Myocyte (in vitro differentiated cells): ENCODE measurements around the gene PADI3. TPM values are rescaled to one million over a fixed set of nuclear protein-coding genes. Genes with fewer than 3 reads are reported as not detected.
A peak's percentile ranks its signal among the peaks of the same experiment; 100 is the strongest.
"Not testable (repeated sequence)": the region's sequence is repeated elsewhere in the genome, so short reads cannot be mapped to it uniquely, and the experiment has no call there.

Source experiments
- DNase-seq: peaks from one replicate; pipeline ENCODE4 v3.0.0-alpha.2; 2012; ENCODE audit warnings: low read depth
- total RNA-seq: library from RNA; depleted of rRNA; stranded (reverse); fragments of >200 nt; gene quantifications from 2 replicates; pipeline ENCODE4 v1.2.3, GENCODE V29; 2014

PADI3 gene
- total RNA-seq, 1 donor from 2014 or later = not detected

DNA sequence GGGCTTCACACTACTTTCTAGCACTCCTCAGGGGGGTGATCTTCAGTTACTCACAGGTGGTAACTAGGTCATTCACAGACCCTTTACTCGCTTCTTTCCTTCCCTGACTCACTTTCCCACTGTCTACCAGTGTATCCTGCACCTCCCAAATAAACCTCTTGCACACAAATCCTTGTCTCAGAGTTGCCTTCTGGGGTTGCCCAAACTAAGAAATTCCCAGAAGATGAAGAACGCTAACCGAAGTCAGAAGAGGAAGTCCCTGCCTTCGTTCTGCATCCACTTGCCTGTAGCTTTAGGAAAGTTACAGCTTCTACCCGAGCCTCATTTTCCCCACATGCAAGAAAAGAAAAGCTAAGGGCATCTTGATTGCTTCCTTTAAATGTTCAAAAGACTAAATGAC lies 47.2 kb downstream of the PADI3 start:
- no peak for DNase-seq

DNA sequence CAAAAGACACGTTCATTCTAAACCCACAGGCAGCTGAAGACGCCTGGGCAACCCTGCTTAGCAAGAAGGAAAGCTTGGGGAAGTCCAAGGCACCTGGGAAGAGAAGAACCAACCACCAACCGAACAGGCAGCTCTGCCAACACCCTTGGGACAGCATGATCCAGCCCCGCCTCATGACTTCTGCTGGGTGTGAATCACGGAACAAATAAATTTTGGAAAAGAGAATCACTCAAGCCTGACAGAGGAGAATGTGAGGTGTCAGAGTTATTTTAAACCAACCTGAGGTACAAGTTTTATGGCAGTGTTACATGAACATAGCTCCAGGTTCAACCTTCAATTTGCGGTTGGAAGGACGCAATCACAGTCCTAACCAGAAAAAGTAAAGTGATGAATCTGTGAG lies 49.1 kb downstream of the PADI3 start:
- DNase-seq = no peak

DNA sequence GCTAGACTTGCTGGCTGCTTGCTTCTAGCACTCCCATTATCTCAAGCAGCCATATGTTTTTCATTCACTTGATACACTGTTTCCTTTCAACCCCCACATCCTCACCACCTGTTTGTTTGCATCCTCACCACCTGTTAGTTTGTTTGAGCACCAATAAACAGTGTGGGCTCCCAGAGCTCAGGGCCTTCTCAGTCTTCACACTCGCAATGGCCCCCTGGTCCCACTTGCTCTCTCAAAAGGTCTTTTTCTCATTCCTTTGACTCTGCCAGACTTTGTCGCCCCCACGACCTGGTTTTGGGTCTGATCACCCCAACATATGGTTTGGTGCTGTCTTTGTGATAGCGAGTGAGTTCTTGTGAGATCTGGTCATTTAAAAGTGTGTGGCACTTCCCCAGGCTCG lies 52.9 kb downstream of the PADI3 start:
- DNase-seq = no peak

DNA sequence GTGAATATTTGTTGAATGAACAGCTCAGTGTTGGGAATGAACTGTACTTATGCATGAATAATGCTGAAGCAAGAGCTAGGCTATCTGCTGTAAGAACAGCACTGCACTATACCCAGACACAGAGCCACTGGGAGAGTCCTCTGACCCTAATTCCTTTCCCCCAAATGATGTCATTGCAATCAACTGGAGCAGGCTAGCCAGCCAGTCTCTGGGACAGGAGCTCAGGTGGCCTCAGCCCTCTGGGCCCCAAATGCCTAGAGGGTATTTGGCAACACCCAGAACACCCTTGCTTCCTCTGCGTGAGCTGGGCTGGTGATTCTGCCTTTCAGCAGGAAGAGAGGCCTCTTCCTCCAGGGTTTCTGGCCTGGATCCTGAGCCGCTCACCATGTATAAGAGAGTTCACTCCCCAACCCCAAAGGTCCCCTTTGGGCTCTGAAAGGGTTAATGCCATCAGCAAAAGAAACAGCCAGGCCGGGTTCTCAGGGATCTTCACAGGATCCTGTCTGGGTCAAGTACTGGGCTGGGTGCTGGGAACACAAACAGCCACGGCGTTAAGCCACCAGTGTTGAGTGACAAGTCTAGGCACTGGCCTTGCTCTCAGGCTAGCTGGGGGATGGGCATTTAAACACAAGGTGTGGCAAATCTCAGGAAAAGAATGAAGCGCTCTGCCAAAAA lies 55.4 kb downstream of the PADI3 start:
- DNase-seq = no peak

DNA sequence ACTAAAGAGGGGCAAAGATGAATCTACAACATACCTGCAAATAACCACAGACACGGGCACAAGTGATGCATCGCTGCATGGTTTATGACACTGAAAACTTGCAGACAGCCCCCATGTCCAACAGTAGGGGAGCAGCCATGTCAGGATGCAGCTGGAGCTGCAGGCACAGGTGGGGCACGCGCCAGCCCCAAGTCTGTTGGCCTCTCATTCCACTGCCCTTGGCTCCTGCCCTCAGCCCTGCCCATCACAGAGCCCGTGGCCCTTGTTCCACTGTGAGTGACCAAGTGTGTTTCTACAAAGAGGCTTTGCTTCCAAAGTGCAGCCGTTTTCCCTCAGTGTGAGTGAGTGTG lies 55.9 kb downstream of the PADI3 start:
- no peak for DNase-seq

DNA sequence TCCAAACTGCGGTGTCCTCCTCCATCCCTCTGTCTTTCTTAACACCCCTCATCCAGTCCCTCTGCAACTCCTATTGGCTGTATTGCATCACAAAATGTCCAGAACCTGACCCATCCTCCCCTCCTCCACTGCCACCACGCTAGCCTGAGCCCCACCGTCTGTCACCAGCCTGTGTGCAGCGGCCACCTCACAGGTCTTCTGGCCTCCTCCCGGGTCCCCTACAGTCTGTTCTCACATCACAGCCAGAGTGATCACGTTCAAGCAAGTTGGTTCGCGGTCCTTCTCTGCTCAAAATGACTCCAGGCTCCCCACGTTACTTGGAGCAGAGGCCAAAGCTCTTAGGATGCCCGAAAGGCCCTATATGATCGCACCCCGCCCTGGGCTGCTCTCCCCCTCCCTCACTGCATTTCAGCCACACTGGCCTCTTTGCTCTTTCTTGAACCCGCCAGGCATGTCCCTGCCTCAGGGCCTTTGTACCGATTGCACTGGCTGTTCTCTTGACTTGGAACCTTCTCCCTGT lies 56.7 kb downstream of the PADI3 start:
- DNase-seq = no peak

DNA sequence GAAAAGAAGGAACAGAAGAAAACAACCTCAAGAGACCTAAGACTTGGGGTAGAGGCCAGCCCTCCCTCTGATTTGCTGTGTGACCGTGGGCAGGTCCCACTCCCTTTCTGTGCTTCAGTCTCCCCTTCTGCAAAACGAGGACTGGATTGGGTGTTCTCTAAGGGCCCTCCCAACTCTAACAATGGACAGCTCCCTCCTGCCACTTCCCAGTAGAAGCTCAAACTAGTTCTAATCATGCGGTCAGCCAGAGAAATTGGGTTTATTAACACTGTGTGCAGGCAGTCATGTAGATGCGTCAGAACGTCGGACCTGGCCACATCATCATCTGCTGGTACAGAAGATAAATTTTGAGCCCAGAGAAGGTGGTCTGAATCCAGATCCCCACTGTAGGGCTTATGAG lies 57.5 kb downstream of the PADI3 start:
- DNase-seq = no peak

DNA sequence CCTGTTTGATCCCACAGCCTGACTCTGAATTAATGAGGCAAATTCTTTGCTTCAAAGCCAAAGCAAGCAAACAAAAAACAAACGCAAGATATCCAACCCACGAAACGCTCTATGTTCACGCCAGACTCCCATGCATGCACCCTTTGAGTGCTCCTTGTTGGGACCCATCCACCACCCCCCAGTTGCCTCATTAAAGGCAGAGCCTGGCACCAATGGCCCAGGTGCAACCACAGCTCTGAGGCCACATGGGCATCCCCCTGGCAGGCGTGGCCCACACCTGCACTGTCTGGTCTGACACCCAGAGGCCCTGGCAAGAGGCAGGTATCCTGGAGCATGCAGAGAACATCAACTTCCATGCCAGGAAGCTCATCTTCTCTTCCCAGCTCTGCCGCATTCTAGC lies 58.0 kb downstream of the PADI3 start:
- DNase-seq = no peak

DNA sequence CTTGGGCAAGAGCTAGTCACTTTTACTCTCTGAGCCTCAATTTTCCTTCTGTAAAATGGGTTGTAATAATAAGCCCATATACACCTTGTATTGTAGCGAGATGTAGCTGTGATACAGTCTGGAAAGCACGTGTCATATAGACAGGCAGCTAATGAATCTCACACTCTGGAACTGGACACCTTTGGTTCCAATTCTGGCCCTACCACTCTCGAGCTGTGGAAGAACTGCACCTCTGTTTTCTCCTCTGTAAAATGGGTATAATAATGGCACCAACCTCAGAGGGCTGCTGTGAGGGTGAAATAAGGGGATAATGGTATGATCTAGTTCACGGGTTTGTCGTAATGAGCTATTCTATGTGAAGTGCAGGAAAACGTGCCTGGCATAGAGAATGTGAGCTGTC lies 58.4 kb downstream of the PADI3 start:
- DNase-seq = no peak

DNA sequence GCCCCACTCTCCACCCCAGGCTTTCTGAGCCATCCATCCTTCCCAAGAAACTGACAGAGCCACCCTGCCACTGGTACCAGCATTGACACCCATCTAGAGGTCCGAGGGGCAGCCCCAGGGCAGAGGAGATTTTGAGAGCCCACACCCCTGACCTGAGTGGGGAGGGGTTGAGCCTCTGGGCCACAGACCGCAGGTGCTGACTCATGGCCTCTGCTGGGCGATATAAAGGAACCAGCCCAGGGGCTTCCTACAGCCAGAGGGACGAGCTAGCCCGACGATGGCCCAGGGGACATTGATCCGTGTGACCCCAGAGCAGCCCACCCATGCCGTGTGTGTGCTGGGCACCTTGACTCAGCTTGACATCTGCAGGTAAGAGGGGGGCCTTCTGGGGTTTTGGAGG lies 59.0 kb downstream of the PADI3 start, which contains the start of gene PADI4:
Gene PADI4 (plus strand): TSS at position 252 of the 400 bp plus-strand sequence. CDS start 26 bp downstream, at position 278.
- DNase-seq = no peak

DNA sequence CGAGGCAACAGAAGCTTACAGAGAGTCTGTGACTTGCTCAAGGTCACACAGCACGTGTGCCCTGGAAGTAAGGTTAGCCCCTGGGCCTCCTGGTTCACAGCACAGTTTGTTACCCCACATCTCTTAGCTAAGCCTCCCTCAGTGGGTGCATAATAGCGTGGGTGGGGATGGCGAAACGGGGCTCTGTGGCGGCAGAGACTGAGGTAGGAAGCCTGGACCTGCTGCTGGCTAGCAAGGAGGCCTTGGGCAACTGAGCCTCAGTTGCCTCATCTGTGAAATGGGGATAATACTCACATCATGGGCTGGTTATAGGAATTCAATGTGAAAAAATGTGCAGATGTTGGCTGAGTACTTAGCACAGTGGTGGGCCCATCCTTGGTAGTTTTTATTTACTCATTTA lies 59.7 kb downstream of the PADI3 start:
- no peak for DNase-seq

DNA sequence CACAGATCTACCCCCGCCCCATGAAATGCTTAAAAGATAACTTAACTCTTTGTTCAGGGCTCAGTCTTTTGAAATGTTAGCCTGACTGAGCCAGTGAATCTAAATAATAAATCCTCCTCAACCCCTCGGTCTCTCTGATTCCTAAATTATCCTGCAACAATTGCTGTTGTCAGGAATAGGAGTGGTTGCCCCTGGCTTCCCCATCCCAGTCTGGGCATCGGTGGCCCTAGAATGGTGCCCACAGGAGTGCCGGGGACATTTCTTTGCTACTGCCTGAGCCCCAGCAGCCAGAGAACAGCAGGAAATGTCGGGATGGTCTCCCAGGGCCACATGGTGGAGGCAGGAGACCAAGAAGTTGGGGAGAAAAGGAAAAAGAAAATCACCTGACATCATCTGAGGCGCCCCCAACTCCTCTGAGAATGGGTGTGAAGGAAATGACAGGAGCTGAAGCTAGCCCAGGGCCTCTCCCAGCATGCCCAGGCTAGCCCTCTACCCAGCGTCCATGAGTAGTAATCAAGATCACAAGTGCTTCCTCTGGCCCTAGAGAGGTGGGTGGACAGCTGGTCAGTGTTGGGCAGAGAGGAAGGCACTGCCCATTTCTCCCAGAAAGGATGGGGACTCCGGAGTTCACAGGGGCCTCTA lies 60.6 kb downstream of the PADI3 start:
- DNase-seq = no peak

DNA sequence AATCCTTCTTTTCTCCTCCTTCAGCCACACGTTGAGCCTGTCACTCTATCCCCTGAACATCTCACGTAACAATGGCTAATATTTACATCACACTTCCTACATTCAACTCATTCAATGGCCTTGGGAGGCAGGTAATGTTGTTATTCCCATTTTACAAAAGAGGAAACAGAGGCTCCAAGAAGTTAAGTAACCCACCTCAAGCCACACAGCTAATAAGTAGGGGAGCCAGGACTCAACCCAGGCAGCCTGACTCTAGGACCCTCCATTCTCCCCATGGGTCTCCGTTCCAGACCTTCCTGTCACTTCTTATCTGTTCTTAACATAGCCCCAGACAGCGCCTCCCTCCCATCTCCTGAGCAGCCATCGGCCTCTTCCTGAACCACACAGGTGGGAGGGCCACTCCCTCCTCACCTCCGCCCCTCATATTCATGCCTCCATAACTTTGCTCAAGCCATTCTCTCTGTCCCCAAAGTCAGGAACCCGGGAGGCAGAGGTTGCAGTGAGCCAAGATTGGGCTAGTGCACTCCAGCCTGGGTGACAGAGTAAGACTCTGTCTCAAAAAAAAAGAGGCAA lies 61.3 kb downstream of the PADI3 start:
- no peak for DNase-seq

DNA sequence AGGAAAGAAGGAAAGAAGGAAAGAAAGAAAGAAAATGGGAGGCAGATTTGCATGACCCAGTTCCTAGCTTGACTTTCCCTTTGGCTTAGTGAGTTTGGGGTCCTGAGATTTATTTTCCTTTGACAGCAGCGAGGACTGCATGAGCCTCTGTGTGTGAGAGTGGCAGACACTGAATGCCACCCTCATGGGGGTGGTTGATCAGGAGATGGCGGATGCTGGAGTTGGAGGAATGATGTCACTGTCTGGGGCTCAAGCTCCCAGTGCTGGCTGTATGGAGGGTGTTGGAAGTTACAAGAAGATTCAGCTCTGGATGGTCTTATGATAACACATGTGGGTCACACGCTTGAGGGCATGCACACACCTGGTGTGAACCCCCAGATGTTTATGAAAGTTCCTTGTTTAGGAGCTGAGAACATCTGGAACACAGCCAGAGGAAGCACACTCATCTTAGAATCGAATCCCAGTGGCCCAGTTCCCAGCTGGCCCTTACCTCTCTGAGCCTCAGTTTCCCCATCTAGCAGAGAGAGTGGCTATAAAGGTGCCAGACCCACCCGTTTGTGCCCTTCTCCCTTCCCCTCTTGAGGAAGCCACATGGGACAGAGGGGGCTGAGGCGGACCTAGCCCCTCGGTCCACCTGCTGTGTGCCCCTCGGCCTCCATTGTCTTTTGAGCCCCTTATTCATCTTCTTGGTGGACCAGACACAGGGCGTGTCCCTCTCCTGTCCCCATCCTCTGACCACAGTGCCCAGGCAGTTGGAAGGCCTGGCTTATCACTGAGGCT lies 64.8 kb downstream of the PADI3 start:
- DNase-seq = no peak

DNA sequence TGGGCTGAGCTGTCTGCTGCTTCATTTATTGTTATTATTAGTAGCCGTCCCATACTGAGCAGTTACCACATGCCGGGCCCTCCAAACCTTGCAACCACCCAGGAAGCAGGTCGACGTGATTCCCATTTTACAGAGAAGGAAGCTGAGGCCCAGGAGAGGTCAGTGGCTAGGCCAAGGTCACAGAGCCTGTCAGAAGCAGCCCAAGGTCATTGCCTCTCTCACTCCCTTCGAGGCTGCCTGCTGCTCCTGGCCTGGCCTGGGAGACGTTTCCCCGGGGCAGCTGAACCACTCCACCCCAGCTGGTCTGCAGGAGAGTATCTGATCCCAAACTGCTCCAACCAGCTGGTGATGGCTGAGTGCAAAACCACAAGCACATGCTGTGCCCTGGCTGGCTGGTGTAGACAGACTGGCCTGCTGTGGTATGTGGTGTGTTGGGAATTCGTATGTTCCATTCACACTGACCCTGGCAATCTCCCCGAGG lies 65.6 kb downstream of the PADI3 start:
- peak; percentile 95 for DNase-seq

DNA sequence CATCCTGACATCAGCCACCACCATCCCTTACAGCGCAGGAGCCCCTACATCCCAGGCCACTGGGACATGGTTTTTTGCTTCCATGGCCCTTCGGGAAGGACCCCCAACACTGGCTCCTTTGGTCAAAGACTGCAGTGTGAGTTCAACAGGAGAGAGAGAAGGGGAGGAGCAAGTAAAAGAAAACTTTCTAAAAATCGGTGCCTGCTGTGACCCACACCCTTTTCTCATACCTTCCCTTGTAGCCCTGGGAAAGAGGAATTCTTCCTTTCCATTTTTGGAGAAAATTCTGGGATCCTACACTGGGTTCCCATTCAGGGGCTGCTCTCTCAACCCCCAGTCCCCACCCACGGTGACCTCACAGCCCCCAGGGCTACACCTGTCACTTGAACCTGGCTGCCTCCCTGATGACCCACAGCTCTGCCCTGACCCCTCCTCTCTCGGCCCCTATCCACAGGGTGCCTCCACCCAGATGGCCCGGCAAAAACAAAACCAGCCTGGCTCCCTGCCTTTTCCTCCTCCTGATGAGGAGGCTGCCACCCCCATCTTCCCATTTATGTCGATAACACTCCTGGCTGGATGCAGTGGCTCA lies 66.7 kb downstream of the PADI3 start:
- no peak for DNase-seq

DNA sequence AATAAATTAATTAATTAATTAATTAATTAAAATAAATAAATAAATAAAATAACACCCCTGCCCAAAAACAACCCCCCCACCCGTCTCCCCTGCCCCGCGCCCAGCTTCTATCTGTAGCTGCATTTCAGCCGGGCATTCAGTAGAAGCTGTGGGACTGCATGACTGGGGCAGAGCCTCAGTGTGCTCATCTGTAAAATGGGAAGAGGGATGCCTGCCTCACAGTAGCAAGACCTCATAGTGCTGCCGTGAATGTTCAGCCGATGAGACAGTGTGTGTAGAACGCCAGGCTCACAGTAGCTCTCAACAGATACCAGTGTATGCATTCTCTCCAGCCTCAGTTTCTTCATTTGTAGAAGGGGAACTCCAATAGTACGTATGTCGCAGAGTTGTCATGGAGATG lies 67.8 kb downstream of the PADI3 start:
- DNase-seq = no peak

DNA sequence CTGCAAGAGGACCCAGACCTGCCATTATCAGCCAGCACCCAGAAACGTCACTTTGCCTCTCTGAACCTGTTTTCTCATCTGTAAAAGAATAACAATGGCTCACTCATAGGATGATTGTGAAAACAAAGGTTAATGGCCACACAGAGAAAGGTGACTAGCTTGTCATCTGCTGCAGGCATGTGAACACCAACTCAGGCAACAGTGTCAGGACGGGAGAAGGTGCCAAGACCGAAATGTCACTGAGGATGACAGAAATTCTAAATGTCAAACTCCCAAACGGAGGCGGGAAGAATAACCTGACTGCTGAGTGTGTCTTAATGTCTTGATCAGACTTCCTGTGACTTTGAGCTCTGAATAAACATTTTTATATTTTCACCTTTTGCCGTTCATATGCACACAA lies 69.4 kb downstream of the PADI3 start:
- no peak for DNase-seq

DNA sequence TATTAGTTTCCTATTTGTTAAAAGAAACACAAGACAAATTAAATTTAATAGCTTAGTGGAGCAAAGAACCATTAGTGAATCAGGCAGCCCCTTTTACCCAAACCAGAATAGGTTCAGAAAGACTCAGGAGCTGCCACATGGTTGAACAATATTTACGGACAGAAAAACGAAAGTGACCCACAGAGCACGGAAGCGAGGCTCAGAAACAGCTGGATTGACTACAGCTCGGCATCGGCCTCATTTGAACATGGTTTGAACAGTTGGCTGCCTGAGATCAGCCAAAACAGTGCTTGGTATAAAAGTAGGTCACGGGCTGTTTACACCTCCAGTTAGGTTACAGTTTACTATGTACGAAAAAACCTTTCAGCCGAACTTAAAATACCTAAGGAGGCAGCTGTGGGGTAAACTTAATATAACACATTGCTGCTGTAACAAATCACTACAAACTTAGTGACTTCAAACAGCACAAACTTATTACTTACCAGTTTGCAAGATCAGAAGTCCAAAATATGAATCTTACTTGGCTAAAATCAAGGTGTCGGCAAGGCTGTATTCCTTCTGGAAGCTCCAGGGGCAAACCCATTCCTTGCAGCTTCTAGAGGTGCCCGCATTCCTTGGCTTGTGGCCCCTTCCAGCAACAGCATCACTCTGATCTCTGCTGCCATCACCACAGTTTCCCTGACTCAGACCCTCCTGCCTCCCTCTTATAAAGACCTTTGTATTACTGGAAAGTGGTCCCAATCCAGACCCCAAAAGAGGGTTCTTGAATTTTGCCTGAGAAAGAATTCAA lies 70.9 kb downstream of the PADI3 start:
- DNase-seq = no peak

DNA sequence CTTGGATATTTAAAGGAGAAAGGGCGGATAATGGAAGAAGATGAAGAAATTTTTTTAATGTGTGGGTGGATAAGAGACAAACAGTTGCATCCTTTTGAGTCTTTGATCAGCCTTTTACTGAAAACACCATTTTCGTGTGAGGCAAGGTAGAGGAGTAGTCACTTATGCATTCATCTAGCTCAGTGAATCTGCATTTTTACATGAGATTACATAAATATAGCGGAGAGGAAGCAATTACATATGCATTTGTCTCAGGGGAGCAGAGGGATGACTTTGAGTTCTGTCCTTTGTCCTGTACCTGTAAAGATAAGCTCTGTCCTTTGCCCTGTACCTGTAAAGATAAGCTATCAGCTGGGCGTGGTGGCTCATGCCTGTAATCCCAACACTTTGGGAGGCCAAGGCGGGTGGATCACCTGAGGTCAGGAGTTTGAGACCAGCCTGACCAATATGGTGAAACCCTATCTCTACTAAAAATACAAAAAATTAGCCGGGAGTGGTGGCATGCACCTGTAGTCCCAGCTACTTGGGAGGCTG lies 73.0 kb downstream of the PADI3 start:
- DNase-seq = not testable (repeated sequence)
